Measurements from ENCODE around the gene NTMT2.

Gene NTMT2

GRCh38 chr1:170210142-170210541 lies 64.4 kb downstream of the NTMT2 start:
- DNase-seq (ENCODE audit: low read depth): no peak

- DNase-seq (ENCODE audit: low read depth): no peak
These were observed 67.8 kb downstream of the NTMT2 start for GRCh38 chr1:170213596-170213995.

- no peak for DNase-seq (ENCODE audit: low read depth)
These were observed 68.6 kb downstream of the NTMT2 start for GRCh38 chr1:170214117-170215032.

GRCh38 chr1:170215072-170215885 lies 69.5 kb downstream of the NTMT2 start:
- DNase-seq (ENCODE audit: low read depth): no peak

GRCh38 chr1:170217517-170218256 lies 71.9 kb downstream of the NTMT2 start:
- no peak for DNase-seq (ENCODE audit: low read depth)

- DNase-seq (ENCODE audit: low read depth): no peak
These were observed 72.5 kb downstream of the NTMT2 start for GRCh38 chr1:170218257-170218650.

All from stimulated activated CD4-positive, alpha-beta T cell treated with anti-CD3 and anti-CD28 coated beads, Interleukin-2, amount 100 ng/mL, for 4 hours (primary cell).